SIG-M5 treated with dmso at 0.1 percent for 504 hours (cell line): ENCODE results near the gene TIMM17A.

Source experiments
- DNase-seq: peaks from one replicate; lab custom pipeline; 2025; ENCODE audit not compliant: unreplicated experiment; lab: John Stamatoyannopoulos, UW

Gene TIMM17A

GRCh38 chr1:201982623-201983379 is 27.5 kb downstream of the TIMM17A start, which contains the start of gene RNPEP:
TSS of gene RNPEP (plus strand) at chr1:201982648. CDS start at chr1:201982667, 19 bp downstream.
- peak; percentile 90 for DNase-seq

- no peak for DNase-seq
Observed at GRCh38 chr1:201983380-201983805, 28.1 kb downstream of the TIMM17A start.

GRCh38 chr1:201984446-201984845 is 29.1 kb downstream of the TIMM17A start:
- DNase-seq, result no peak

- no peak for DNase-seq
Observed at GRCh38 chr1:201985355-201985754, 30.1 kb downstream of the TIMM17A start.

- no peak for DNase-seq
Observed at GRCh38 chr1:201988601-201989000, 33.3 kb downstream of the TIMM17A start.

GRCh38 chr1:201989354-201990128 is 34.2 kb downstream of the TIMM17A start:
- DNase-seq, result no peak

- DNase-seq, result no peak
Observed at GRCh38 chr1:201990427-201990826, 35.1 kb downstream of the TIMM17A start.

GRCh38 chr1:201999625-202000238 is 44.4 kb downstream of the TIMM17A start:
- peak; percentile 70 for DNase-seq

GRCh38 chr1:202002507-202002906 is 47.2 kb downstream of the TIMM17A start:
- no peak for DNase-seq

- DNase-seq, result no peak
Observed at GRCh38 chr1:202004711-202005110, 49.4 kb downstream of the TIMM17A start.

- no peak for DNase-seq
Observed at GRCh38 chr1:202005958-202006357, 50.7 kb downstream of the TIMM17A start.

- DNase-seq, result no peak
Observed at GRCh38 chr1:202007304-202007703, 52.0 kb downstream of the TIMM17A start.

- DNase-seq, result peak; percentile 29
Observed at GRCh38 chr1:202007805-202008489, 52.6 kb downstream of the TIMM17A start.

- DNase-seq, result peak; percentile 67
Observed at GRCh38 chr1:202009326-202010179, 54.2 kb downstream of the TIMM17A start.

GRCh38 chr1:202010180-202011015 is 55.1 kb downstream of the TIMM17A start, which contains the start of gene ELF3:
TSS of gene ELF3 (plus strand) at chr1:202010587. CDS start at chr1:202011137, 550 bp downstream.
- peak; percentile 56 for DNase-seq

- DNase-seq, result no peak
Observed at GRCh38 chr1:202011994-202012393, 56.7 kb downstream of the TIMM17A start.

GRCh38 chr1:202012544-202013478 is 57.5 kb downstream of the TIMM17A start:
- DNase-seq, result no peak

GRCh38 chr1:202013603-202014002 is 58.3 kb downstream of the TIMM17A start:
- no peak for DNase-seq
